Prostate gland (tissue), 2 donors: Measurements from ENCODE around the gene GPR31. TPM values are rescaled to one million over a fixed set of nuclear protein-coding genes. Genes with fewer than 3 reads are reported as not detected.
A peak's percentile ranks its signal among the peaks of the same experiment; 100 is the strongest.
"Not testable (repeated sequence)": the region's sequence is repeated elsewhere in the genome, so short reads cannot be mapped to it uniquely, and the experiment has no call there.

Source experiments
- DNase-seq: peaks from one replicate; pipeline ENCODE4 v3.0.0-alpha.2; 2019; ENCODE audit warnings: low spot score
- H3K27ac ChIP-seq, 2 donors: fragments of 200-600 bp; sonication (generic); 2 replicates each; pipeline ENCODE4 v1.5.1; 2017 to 2019
- H3K27me3 ChIP-seq: fragments of 200-600 bp; sonication (generic); replicated peaks from 2 replicates; pipeline ENCODE4 v1.5.1; 2019; ENCODE audit not compliant: insufficient read depth
- H3K36me3 ChIP-seq, 2 donors: fragments of 200-600 bp; sonication (generic); 1 replicate in 1 of 2; 2 replicates in 1 of 2; pipeline versions ENCODE4 v1.5.1 to v1.8.1; 2017 to 2019
- H3K4me1 ChIP-seq: fragments of 200-600 bp; sonication (generic); replicated peaks from 2 replicates; pipeline ENCODE4 v1.5.1; 2019
- H3K4me3 ChIP-seq, 2 donors: fragments of 200-600 bp; sonication (generic); 2 replicates each; pipeline ENCODE4 v1.5.1; 2017 to 2019
- H3K9me3 ChIP-seq: fragments of 200-600 bp; sonication (generic); 2 replicates; pipeline ENCODE4 v1.5.1; 2017
- WGBS: methylation state at CpG from one replicate; pipeline ENCODE4 v1.1.5; 2018; 5-methylcytosine and 5-hydroxymethylcytosine counted together
- intact Hi-C: fragments of 100-400 bp; cut with DNase I; formaldehyde crosslinking; loops from one replicate; pipeline ENCODE4 v1.14.2; 2022
- total RNA-seq, 2 donors: library from RNA; depleted of rRNA; stranded (reverse); fragments of >200 nt; gene quantifications; one replicate each; pipeline ENCODE4 v1.1.0, GENCODE V29; 2016
- TF ChIP-seq, protein P1 (sequence below), 4 experiments: fragments of 200-600 bp in 2 of 4; fragments of 450-650 bp in 2 of 4; sonication (generic) in 2 of 4; IDR thresholded peaks; 1 replicate in 3 of 4; 2 replicates in 1 of 4; pipeline ENCODE4 v1.5.1; 2016 to 2019; ENCODE audit warnings: antibody characterized with exemption in 4 of 4, mild to moderate bottlenecking in 2 of 4, moderate library complexity in 2 of 4

Gene GPR31
- total RNA-seq, 2 donors from 2014 or later, result not detected

DNA sequence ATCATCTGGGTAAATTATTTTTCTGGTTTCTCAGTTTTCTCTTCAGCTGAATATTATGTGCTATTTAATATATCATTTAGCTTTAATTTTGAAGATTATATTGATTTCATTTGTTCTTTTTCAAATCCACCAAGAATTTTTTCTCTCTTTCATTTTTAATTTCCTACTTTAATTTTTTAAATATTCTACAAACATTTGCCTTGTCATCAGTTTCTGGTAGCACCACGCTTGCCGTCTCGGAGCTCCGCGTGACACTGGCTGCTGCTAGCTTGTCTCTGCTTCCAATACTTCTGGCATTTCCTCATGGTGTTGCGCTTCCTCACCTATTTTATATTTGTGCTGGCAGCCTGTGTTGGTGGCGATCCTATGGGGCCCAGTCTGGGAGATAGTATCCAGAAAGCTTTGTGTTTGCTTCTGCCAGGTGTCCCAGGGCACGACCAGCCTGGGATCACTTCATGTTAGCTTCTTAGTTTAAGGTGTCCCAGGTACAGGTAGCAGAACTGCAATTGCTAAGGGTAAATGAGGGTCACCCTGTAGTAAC, 33.3 kb upstream of the GPR31 start:
- H3K36me3 ChIP-seq, H3K27ac ChIP-seq, H3K4me3 ChIP-seq, H3K9me3 ChIP-seq, intact Hi-C loops, DNase-seq, H3K27me3 ChIP-seq, H3K4me1 ChIP-seq: not testable (repeated sequence)
- 92% methylated on average over 8 of the region's 8 CpGs for WGBS

- intact Hi-C loops, result loop anchor here (10.0 kb wide), 2 partner anchors 98 to 178 kb away; no protein-coding TSS in a partner anchor
- not testable (repeated sequence) for H3K9me3 ChIP-seq, H3K4me1 ChIP-seq, H3K27me3 ChIP-seq, H3K36me3 ChIP-seq, H3K27ac ChIP-seq, DNase-seq, H3K4me3 ChIP-seq
- WGBS, result 58% methylated on average over 8 of the region's 9 CpGs
Measured at GRCh38 chr6:167187275-167187674, 29.5 kb upstream of the GPR31 start.

- 72% methylated on average over 3 of the region's 3 CpGs for WGBS
- not testable (repeated sequence) for H3K9me3 ChIP-seq, H3K4me3 ChIP-seq, DNase-seq, H3K27ac ChIP-seq, H3K4me1 ChIP-seq, H3K27me3 ChIP-seq, H3K36me3 ChIP-seq
- intact Hi-C loops, result loop anchor here (10.0 kb wide), 2 partner anchors 100 to 180 kb away; no protein-coding TSS in a partner anchor
Measured at GRCh38 chr6:167185101-167185500, 27.3 kb upstream of the GPR31 start.

- intact Hi-C loops, result loop anchor here (10.0 kb wide), 2 partner anchors 102 to 182 kb away; no protein-coding TSS in a partner anchor
- not testable (repeated sequence) for H3K36me3 ChIP-seq, DNase-seq, H3K4me1 ChIP-seq, H3K9me3 ChIP-seq, H3K27me3 ChIP-seq, H3K27ac ChIP-seq, H3K4me3 ChIP-seq
- 10% methylated on average over 4 of the region's 8 CpGs for WGBS
- TF ChIP-seq, protein P1, sequence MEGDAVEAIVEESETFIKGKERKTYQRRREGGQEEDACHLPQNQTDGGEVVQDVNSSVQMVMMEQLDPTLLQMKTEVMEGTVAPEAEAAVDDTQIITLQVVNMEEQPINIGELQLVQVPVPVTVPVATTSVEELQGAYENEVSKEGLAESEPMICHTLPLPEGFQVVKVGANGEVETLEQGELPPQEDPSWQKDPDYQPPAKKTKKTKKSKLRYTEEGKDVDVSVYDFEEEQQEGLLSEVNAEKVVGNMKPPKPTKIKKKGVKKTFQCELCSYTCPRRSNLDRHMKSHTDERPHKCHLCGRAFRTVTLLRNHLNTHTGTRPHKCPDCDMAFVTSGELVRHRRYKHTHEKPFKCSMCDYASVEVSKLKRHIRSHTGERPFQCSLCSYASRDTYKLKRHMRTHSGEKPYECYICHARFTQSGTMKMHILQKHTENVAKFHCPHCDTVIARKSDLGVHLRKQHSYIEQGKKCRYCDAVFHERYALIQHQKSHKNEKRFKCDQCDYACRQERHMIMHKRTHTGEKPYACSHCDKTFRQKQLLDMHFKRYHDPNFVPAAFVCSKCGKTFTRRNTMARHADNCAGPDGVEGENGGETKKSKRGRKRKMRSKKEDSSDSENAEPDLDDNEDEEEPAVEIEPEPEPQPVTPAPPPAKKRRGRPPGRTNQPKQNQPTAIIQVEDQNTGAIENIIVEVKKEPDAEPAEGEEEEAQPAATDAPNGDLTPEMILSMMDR (IDR thresholded peaks at IDR 0.05), result peak in 2 of 4 experiments; percentile 19 to 37
Measured at GRCh38 chr6:167182913-167183314, 25.1 kb upstream of the GPR31 start.

GRCh38 chr6:167181351-167181750, 23.6 kb upstream of the GPR31 start:
- not testable (repeated sequence) for DNase-seq, H3K9me3 ChIP-seq, H3K27me3 ChIP-seq, H3K27ac ChIP-seq, H3K4me1 ChIP-seq, H3K36me3 ChIP-seq, H3K4me3 ChIP-seq
- WGBS, result no CpG with 5 or more reads among the region's 6 CpGs
- intact Hi-C loops, result loop anchor here (10.0 kb wide), 2 partner anchors 103 to 183 kb away; no protein-coding TSS in a partner anchor

DNA sequence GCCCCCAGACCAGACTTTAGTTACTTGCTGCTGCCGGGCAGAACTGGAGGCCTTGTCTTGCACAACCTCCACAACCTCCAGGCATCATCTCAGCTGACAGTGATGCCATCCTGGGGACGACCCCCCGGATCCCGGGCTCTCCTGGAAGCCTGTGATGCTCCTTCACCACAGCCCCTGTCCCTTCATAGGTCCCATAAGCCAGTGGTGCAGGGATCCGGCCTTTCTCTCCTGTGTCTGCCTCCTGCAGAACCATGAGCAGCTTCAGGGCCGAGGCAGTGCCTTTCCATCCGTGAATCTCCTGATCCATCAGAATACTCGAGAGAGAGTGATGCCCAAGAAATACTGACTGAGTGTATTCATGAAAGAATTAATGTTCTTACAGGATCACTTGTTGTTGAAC, 22.3 kb upstream of the GPR31 start:
- intact Hi-C loops, result loop anchor here (10.0 kb wide), 2 partner anchors 105 to 185 kb away; no protein-coding TSS in a partner anchor
- H3K4me1 ChIP-seq, H3K27me3 ChIP-seq, DNase-seq, H3K36me3 ChIP-seq, H3K9me3 ChIP-seq, H3K27ac ChIP-seq, H3K4me3 ChIP-seq: not testable (repeated sequence)
- whole genome bisulfite sequencing, result 87% methylated on average over 7 of the region's 8 CpGs

DNA sequence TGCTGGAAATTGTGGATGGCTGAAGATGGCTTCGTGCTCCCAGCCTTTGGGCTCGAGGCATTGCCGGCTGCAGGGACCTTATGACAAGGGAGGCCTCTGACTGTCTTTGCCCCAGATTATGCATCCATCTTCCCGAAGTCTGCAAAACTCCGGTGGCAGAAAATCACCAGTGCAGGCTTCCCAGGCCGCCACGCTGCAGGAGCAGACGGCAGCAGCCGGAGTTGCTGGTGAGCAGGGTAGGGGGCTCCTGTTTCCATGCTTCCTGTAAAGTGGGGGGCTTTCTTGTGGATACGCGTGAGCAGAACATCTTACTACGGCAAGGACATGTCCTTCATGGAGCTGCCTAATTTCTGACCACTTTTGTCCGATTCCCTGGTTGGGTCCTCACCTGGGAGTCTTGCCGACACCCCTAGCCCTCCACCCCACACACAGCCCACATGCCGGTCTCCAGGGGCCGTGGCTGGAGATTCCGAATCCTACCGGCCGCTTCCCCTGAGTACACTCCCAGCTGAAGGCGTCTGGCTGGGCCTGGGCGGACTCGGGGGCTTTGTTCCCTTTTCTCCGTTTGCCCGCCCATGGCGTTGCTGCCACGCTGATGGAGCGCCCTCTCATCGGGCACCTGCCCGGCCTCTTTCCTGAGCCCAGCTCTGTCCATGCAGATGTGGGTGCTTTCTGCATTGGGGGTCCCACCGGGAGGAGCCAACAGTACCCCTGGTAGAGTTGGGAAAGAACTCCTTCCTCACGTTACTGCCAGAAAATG, 21.3 kb upstream of the GPR31 start:
- H3K9me3 ChIP-seq, result not testable (repeated sequence)

DNA sequence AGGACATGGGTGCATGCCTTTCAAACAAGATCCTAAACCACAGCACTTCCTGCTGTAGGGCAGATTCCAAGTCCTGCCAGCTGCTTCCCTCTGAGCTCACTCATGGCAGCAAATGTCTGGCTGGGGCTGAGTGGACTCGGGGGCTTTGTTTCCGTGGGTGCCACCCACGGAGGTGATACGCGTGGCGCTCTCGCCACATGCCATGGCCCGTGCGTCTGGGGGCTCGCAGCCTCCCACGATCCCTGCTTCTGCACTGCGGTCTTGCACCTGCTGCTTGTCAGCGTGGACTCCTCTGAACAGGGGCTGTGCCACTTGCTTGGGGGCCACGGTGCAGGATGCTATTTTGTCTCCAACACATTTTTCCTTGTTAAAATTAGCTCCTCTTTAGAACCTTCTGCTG, 19.5 kb upstream of the GPR31 start:
- H3K4me1 ChIP-seq, DNase-seq, intact Hi-C loops, H3K36me3 ChIP-seq, H3K9me3 ChIP-seq, H3K4me3 ChIP-seq, H3K27me3 ChIP-seq, H3K27ac ChIP-seq: not testable (repeated sequence)
- 80% methylated on average over 1 of the region's 14 CpGs for WGBS

More for the DNA sequence above, 21.3 kb upstream of the GPR31 start:
- H3K27ac ChIP-seq, H3K4me1 ChIP-seq, H3K27me3 ChIP-seq, H3K4me3 ChIP-seq, H3K36me3 ChIP-seq, DNase-seq, intact Hi-C loops: not testable (repeated sequence)
- WGBS, result 90% methylated on average over 10 of the region's 31 CpGs

DNA sequence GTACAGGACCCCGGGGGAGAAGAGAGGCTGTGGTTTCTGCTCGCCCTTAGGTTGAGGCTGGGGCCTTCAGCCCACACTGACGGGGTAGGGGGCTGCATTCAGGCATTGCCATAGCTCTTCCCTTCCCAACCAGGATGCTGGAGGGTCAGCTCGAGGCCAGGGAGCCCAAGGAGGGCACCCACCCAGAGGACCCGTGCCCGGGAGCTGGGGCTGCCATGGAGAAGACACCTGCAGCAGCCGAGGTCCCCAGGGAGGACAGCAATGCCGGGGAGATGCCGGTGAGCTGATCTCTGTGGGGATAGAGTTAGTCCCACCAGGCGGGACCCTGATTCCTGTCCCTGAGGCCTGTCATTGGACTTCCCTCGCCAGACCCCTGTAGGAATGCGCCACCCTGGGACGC, 14.2 kb upstream of the GPR31 start:
- 86% methylated on average over 13 of the region's 13 CpGs for WGBS
- not testable (repeated sequence) for H3K27ac ChIP-seq, DNase-seq

DNA sequence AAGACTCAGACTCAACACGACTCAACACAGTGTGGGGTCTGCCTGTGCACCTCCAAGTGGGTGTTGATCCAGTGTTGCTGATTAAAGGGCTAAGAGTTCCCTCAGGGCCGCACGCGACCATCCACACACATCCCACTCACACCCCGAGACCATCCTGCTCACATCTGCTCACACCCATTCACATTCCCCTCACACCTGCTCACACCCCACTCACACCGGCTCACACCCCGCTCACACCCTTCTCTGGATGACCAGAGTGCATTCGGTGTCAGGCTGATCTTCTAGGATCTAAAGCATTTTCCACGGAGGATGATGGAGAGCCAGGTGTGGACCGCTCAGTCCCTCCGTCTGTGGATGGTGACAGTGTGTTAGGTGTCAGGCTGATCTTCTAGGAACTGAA, 13.5 kb upstream of the GPR31 start:
- H3K9me3 ChIP-seq, H3K4me1 ChIP-seq, H3K27me3 ChIP-seq, H3K36me3 ChIP-seq, H3K4me3 ChIP-seq, DNase-seq, H3K27ac ChIP-seq, intact Hi-C loops: not testable (repeated sequence)
- WGBS, result 91% methylated on average over 11 of the region's 11 CpGs

More for the DNA sequence above, 14.2 kb upstream of the GPR31 start:
- intact Hi-C loops, H3K27me3 ChIP-seq, H3K4me3 ChIP-seq, H3K9me3 ChIP-seq, H3K36me3 ChIP-seq, H3K4me1 ChIP-seq: not testable (repeated sequence)

GRCh38 chr6:167169867-167170266, 12.1 kb upstream of the GPR31 start:
- H3K27ac ChIP-seq, H3K4me3 ChIP-seq, H3K27me3 ChIP-seq, H3K4me1 ChIP-seq, H3K9me3 ChIP-seq, H3K36me3 ChIP-seq, DNase-seq, intact Hi-C loops: not testable (repeated sequence)
- 81% methylated on average over 4 of the region's 13 CpGs for WGBS
